ENCODE data around the gene BAIAP2L2.

Gene BAIAP2L2

DNA sequence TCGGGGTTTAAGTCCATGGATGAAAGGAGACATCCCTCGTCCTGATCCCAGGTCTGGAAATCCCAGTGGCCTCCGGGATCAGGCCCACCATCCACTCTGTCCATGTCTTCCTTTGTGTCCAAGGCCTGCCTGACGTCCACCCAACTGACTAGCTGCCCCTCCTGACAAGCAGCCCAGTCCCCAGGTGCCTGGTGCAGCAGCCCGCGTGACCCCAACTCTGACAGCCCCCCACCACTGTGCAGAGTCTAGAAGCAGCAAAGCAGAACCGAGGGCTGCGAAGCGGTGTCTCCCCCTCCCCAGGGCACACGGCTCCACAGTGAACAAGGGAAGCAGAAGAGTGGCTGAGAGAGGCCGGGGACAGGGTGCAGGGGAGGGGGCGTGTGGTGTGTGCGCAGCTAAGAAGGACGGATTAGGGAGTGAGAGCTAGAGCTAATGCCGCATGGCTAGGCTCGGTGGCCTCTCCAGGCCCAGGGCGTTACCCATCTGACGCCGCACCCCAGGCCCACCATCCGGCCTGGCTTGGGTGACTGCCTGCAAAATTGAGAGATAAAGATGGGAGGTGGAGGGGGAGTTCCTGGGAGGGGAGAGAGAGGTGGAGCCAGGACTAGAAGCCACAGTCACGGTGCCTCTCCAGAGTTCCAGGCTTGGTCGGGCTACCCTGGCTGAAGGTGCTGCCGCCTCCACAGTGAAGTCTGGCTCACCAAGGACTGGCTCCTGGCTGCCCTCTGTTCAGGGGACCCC is 16.6 kb upstream of the BAIAP2L2 start:
- TF ChIP-seq, protein P1, sequence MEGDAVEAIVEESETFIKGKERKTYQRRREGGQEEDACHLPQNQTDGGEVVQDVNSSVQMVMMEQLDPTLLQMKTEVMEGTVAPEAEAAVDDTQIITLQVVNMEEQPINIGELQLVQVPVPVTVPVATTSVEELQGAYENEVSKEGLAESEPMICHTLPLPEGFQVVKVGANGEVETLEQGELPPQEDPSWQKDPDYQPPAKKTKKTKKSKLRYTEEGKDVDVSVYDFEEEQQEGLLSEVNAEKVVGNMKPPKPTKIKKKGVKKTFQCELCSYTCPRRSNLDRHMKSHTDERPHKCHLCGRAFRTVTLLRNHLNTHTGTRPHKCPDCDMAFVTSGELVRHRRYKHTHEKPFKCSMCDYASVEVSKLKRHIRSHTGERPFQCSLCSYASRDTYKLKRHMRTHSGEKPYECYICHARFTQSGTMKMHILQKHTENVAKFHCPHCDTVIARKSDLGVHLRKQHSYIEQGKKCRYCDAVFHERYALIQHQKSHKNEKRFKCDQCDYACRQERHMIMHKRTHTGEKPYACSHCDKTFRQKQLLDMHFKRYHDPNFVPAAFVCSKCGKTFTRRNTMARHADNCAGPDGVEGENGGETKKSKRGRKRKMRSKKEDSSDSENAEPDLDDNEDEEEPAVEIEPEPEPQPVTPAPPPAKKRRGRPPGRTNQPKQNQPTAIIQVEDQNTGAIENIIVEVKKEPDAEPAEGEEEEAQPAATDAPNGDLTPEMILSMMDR (conservative IDR thresholded peaks at IDR 0.05; ENCODE audit: low read length) = no peak
- no peak for TF ChIP-seq EZH2phosphoT487 (IDR thresholded peaks at IDR 0.05; ENCODE audit: borderline replicate concordance)
- H3K27me3 ChIP-seq (ENCODE audit: insufficient read depth, low read length, poor library complexity, severe bottlenecking) = no peaks in the 10 kb centered on the region
- no peaks in the 10 kb centered on the region for H4K20me1 ChIP-seq (ENCODE audit: insufficient read depth, low read length, poor library complexity, severe bottlenecking)
- no peaks in the 10 kb centered on the region for H3F3A ChIP-seq (ENCODE audit: low read depth)
- no peaks in the 10 kb centered on the region for H3K79me2 ChIP-seq (ENCODE audit: insufficient read depth, low read length)
- peaks cover 16% of the 10 kb centered on the region; the same call in 1 of the 2 replicates for H3K36me3 ChIP-seq (ENCODE audit: insufficient read depth, low read length)
- H3K4me3 ChIP-seq (ENCODE audit: low read length, poor library complexity, severe bottlenecking) = no peak overlapping the region
- no peak overlapping the region for H3K9ac ChIP-seq (ENCODE audit: low read depth, low read length, poor library complexity, severe bottlenecking)
- no peaks in the 10 kb centered on the region for H3K4me1 ChIP-seq (ENCODE audit: insufficient read depth, low read length, poor library complexity, severe bottlenecking)
- no peak overlapping the region for H3K4me2 ChIP-seq (ENCODE audit: low read depth, low read length, poor library complexity, severe bottlenecking)
- no peak overlapping the region for H2AFZ ChIP-seq (ENCODE audit: low read length)
- H3K9me2 ChIP-seq (replicated peaks; ENCODE audit: low read depth, low read length) = no peaks in the 10 kb centered on the region
- H3K9me3 ChIP-seq (ENCODE audit: insufficient read depth, low read depth, low read length) = no peaks in the 10 kb centered on the region

DNA sequence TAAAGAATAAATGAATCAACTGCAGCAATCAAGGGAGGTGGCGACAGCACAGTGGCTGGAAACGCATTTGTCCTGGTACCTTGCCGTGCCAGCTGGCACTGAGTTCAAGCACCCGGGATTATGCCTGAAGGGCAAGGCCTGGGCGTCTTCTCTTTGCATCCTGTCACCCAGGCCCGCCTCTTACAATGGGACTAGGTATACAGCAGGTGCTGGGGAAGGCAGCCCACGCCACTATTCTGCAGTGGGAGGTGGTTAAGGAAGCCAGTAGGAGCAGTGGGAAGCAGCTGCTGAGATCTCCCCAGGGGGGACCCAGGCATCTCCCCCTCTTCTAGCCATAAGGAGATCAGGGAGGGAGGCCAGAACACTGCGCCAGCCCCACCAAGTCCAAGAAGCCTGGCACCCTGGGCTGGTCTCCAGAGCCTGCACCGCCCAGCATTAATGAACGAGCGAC is 15.3 kb upstream of the BAIAP2L2 start:
- Histone ChIP-seq H3K9me3 (ENCODE audit: insufficient read depth, low read depth, low read length) (no peaks in the 10 kb centered on the region), H3K36me3 (ENCODE audit: insufficient read depth, low read length) (peaks cover 10% of the 10 kb centered on the region; the same call in 1 of the 2 replicates), H3K9ac (ENCODE audit: low read depth, low read length, poor library complexity, severe bottlenecking) (no peak overlapping the region), H3K79me2 (ENCODE audit: insufficient read depth, low read length) (no peaks in the 10 kb centered on the region), H4K20me1 (ENCODE audit: insufficient read depth, low read length, poor library complexity, severe bottlenecking) (no peaks in the 10 kb centered on the region), H3F3A (ENCODE audit: low read depth) (no peaks in the 10 kb centered on the region), H3K4me2 (ENCODE audit: low read depth, low read length, poor library complexity, severe bottlenecking) (no peak overlapping the region), H2AFZ (ENCODE audit: low read length) (no peak overlapping the region), H3K4me3 (ENCODE audit: low read length, poor library complexity, severe bottlenecking) (no peak overlapping the region), H3K9me2 (replicated peaks; ENCODE audit: low read depth, low read length) (no peaks in the 10 kb centered on the region), H3K4me1 (ENCODE audit: insufficient read depth, low read length, poor library complexity, severe bottlenecking) (no peaks in the 10 kb centered on the region), H3K27me3 (ENCODE audit: insufficient read depth, low read length, poor library complexity, severe bottlenecking) (no peaks in the 10 kb centered on the region)
- no peak for TF ChIP-seq EZH2phosphoT487 (IDR thresholded peaks at IDR 0.05; ENCODE audit: borderline replicate concordance)
- TF ChIP-seq, protein P1 (conservative IDR thresholded peaks at IDR 0.05; ENCODE audit: low read length) = no peak

DNA sequence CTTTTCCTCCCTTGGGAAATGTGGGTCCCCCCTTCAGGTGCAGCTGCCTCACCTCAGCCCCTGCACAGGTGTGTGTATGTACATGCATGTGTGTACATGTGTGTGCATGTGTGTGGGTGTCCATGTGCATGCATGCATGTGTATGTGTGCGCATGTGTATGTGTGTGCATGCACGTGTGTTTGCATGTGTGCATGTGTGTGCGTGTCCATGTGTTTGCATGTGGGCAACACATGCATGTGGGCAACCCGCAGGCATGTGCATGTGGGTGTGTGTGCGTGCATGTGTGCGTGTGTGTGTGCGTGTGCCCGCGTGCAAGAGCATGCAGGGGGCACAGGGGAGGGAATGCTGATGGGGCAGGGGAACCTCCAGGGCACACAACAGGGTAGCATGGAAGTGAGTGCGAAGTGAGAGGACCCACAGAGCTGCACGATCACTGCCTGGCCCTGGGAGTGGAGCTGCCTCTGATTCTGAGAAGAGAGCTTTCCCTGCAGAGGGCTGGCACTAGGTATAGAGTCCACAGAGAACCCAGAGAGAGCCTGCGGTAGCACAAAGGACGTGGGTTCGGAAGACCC is 14.6 kb upstream of the BAIAP2L2 start:
- H4K20me1 ChIP-seq (ENCODE audit: insufficient read depth, low read length, poor library complexity, severe bottlenecking) = no peaks in the 10 kb centered on the region
- no peak overlapping the region for H3K4me3 ChIP-seq (ENCODE audit: low read length, poor library complexity, severe bottlenecking)
- no peak overlapping the region for H3K9ac ChIP-seq (ENCODE audit: low read depth, low read length, poor library complexity, severe bottlenecking)
- TF ChIP-seq, protein P1 (conservative IDR thresholded peaks at IDR 0.05; ENCODE audit: low read length) = no peak
- no peak overlapping the region for H2AFZ ChIP-seq (ENCODE audit: low read length)
- no peaks in the 10 kb centered on the region for H3K27me3 ChIP-seq (ENCODE audit: insufficient read depth, low read length, poor library complexity, severe bottlenecking)
- H3K79me2 ChIP-seq (ENCODE audit: insufficient read depth, low read length) = no peaks in the 10 kb centered on the region
- no peaks in the 10 kb centered on the region for H3F3A ChIP-seq (ENCODE audit: low read depth)
- H3K4me2 ChIP-seq (ENCODE audit: low read depth, low read length, poor library complexity, severe bottlenecking) = no peak overlapping the region
- H3K36me3 ChIP-seq (ENCODE audit: insufficient read depth, low read length) = peaks cover 10% of the 10 kb centered on the region; the same call in 1 of the 2 replicates
- no peaks in the 10 kb centered on the region for H3K4me1 ChIP-seq (ENCODE audit: insufficient read depth, low read length, poor library complexity, severe bottlenecking)
- no peaks in the 10 kb centered on the region for H3K9me3 ChIP-seq (ENCODE audit: insufficient read depth, low read depth, low read length)
- H3K9me2 ChIP-seq (replicated peaks; ENCODE audit: low read depth, low read length) = no peaks in the 10 kb centered on the region
